Peyer's patch (tissue), 4 donors: ENCODE measurements around the gene ETHE1.

Experiments used
- CTCF ChIP-seq, 6 experiments: fragments of 450-650 bp in 4 of 6; fragments of 200-600 bp in 2 of 6; sonication (generic) in 1 of 6; IDR thresholded peaks; one replicate each; pipeline ENCODE4 v1.5.1; 2017 to 2019; ENCODE audit warnings: antibody characterized with exemption in 6 of 6, mild to moderate bottlenecking in 3 of 6, moderate library complexity in 1 of 6
- POLR2A ChIP-seq, 2 donors: fragments of 450-650 bp; IDR thresholded peaks; one replicate each; pipeline ENCODE4 v1.5.1; 2017; ENCODE audit warnings: antibody characterized with exemption in 2 of 2, mild to moderate bottlenecking in 2 of 2, moderate library complexity in 2 of 2

- TF ChIP-seq CTCF (IDR thresholded peaks at IDR 0.05) (no peak), POLR2A (IDR thresholded peaks at IDR 0.05) (no peak)
These were observed 5.6 kb upstream of the ETHE1 start for GRCh38 chr19:43532571-43532961.
